SK-N-SH (cell line): ENCODE data around the gene TTYH3.

Experiments used
- JUND ChIP-seq: IDR thresholded peaks from 2 replicates; pipeline ENCODE4 v1.4.0; 2012
- USF2 ChIP-seq: fragments of 150-350 bp; IDR thresholded peaks from 2 replicates; pipeline ENCODE4 v1.6.1; 2017; ENCODE audit warnings: antibody characterized with exemption, low read length, low read depth, borderline replicate concordance

GRCh38 chr7:2661602-2662272 is 30.0 kb downstream of the TTYH3 start:
- TF ChIP-seq USF2 (no peak), JUND (no peak)
